HG03060 (cell line): ENCODE results near the gene DNAH2.

Experiments used
- ATAC-seq: cut with Tn5 transposase; IDR thresholded peaks from one replicate; pipeline ENCODE4 v1.9.1; 2021; ENCODE audit warnings: low read depth, moderate number of reproducible peaks; ENCODE audit not compliant: unreplicated experiment

The DNAH2 gene

DNA sequence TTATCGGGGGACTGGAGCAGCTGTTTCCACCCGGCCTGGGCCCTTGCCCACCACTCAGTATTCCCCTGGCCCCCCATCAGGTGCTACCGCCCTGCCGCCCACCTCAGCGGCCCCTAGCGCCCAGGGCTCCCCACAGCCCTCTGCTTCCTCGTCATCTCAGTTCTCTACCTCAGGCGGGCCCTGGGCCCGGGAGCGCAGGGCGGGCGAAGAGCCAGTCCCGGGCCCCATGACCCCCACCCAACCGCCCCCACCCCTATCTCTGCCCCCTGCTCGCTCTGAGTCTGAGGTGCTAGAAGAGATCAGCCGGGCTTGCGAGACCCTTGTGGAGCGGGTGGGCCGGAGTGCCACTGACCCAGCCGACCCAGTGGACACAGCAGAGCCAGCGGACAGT lies 131.2 kb downstream of the DNAH2 start:
- ATAC-seq, result no peak

DNA sequence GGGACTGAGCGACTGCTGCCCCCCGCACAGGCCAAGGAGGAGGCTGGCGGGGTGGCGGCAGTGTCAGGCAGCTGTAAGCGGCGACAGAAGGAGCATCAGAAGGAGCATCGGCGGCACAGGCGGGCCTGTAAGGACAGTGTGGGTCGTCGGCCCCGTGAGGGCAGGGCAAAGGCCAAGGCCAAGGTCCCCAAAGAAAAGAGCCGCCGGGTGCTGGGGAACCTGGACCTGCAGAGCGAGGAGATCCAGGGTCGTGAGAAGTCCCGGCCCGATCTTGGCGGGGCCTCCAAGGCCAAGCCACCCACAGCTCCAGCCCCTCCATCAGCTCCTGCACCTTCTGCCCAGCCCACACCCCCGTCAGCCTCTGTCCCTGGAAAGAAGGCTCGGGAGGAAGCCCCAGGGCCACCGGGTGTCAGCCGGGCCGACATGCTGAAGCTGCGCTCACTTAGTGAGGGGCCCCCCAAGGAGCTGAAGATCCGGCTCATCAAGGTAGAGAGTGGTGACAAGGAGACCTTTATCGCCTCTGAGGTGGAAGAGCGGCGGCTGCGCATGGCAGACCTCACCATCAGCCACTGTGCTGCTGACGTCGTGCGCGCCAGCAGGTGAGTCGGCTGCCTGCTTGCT lies 131.7 kb downstream of the DNAH2 start:
- ATAC-seq, result no peak

DNA sequence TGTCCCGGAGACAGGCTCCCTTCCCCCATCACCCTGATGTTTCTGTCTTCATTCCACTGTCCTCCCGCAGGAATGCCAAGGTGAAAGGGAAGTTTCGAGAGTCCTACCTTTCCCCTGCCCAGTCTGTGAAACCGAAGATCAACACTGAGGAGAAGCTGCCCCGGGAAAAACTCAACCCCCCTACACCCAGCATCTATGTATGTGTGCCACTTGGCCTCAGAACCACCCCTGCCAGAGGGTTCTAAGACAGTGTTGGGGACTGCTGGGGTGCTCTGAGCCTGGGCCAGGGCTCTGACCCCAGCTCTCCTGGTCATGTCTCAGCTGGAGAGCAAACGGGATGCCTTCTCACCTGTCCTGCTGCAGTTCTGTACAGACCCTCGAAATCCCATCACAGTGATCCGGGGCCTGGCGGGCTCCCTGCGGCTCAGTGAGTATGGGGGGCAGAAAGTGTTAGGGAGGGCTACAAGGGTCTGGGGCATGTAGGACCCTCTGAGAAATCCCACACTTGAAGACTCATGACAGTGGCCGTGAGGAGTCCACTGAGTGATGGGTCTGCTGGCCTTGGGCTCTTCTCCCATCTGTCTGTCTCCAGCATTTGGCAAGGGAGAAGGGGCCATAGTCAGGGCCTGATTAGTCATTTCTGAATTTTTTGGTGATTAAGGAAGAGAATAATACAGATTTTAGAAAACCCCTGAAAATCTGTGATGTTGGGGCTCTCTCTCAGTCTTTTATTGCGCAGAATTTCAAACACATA lies 132.4 kb downstream of the DNAH2 start:
- no peak for ATAC-seq

DNA sequence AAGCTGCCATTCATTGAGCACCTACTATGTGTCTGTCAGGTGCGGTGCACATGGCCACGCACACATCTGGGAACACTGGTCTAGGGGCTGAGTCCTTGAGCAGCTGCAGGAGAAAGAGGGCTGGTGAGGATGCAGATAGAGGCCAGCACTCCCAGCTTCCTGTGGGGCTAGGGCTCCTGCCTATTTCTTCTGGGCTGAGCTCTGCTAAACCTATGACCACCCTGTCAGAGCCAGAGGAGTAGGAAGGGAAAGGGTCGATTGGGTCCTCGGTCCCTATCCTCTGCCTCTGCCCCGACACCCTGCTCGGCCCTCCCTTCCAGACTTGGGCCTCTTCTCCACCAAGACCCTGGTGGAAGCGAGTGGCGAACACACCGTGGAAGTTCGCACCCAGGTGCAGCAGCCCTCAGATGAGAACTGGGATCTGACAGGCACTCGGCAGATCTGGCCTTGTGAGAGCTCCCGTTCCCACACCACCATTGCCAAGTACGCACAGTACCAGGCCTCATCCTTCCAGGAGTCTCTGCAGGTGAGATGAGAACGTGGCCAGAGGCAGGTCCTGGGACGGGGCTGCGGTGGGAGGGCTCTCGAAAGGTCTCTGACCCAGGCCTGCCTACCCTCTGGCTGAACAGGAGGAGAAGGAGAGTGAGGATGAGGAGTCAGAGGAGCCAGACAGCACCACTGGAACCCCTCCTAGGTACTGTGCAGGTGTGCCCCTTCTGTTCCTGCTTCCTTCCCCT lies 133.3 kb downstream of the DNAH2 start:
- no peak for ATAC-seq

GRCh38 chr17:7851438-7852261 lies 134.1 kb downstream of the DNAH2 start:
- ATAC-seq, result no peak

- ATAC-seq, result no peak
Measured at GRCh38 chr17:7852262-7852670, 134.7 kb downstream of the DNAH2 start.

- ATAC-seq, result no peak
Measured at GRCh38 chr17:7852919-7853690, 135.6 kb downstream of the DNAH2 start.

DNA sequence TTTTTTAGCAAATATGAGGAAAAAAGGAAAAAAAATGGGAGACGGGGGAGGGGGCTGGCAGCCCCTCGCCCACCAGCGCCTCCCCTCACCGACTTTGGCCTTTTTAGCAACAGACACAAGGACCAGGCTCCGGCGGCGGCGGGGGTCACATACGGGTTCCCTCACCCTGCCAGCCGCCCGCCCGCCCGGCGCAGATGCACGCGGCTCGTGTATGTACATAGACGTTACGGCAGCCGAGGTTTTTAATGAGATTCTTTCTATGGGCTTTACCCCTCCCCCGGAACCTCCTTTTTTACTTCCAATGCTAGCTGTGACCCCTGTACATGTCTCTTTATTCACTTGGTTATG lies 136.1 kb downstream of the DNAH2 start:
- no peak for ATAC-seq

DNA sequence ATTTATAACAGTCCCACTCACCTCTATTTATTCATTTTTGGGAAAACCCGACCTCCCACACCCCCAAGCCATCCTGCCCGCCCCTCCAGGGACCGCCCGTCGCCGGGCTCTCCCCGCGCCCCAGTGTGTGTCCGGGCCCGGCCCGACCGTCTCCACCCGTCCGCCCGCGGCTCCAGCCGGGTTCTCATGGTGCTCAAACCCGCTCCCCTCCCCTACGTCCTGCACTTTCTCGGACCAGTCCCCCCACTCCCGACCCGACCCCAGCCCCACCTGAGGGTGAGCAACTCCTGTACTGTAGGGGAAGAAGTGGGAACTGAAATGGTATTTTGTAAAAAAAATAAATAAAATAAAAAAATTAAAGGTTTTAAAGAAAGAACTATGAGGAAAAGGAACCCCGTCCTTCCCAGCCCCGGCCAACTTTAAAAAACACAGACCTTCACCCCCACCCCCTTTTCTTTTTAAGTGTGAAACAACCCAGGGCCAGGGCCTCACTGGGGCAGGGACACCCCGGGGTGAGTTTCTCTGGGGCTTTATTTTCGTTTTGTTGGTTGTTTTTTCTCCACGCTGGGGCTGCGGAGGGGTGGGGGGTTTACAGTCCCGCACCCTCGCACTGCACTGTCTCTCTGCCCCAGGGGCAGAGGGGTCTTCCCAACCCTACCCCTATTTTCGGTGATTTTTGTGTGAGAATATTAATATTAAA lies 136.7 kb downstream of the DNAH2 start:
- ATAC-seq, result no peak

DNA sequence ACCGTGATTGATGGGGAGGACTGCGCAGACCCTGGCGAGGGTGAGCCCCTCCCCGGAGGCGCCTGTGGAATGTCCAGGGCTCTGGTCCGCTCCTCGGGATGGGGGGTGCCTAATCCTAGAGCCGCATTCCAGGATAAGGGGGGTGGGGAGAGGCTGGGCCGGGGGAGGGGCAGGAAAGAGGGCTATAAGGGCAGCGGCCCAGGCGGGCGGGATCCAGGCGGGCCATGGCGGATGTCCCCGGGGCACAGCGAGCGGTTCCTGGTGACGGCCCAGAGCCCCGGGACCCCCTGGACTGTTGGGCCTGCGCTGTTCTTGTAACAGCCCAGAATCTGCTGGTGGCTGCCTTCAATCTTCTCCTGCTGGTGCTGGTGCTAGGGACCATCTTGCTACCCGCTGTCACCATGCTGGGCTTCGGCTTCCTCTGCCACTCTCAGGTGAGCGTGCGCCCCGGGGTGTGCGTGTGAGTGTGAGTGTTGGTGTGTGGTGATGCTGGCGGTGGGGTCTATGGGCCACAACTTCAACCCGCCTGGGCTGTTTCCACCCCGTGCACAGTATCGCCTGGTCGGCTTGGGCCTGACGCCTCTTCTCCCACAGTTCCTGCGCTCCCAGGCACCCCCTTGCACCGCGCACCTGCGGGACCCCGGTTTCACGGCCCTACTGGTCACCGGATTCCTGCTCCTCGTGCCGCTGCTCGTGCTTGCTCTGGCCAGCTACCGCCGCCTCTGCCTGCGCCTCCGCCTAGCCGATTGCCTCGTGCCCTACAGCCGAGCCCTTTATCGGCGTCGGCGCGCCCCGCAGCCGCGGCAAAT lies 137.5 kb downstream of the DNAH2 start, which contains the start of gene TMEM88:
TSS of gene TMEM88 (plus strand) at position 216 of the 809 bp plus-strand sequence. CDS start at position 225, 9 bp downstream.
- ATAC-seq, result no peak

GRCh38 chr17:7855660-7856010 lies 138.1 kb downstream of the DNAH2 start:
- no peak for ATAC-seq

GRCh38 chr17:7856011-7856810 lies 138.7 kb downstream of the DNAH2 start:
- ATAC-seq, result no peak

DNA sequence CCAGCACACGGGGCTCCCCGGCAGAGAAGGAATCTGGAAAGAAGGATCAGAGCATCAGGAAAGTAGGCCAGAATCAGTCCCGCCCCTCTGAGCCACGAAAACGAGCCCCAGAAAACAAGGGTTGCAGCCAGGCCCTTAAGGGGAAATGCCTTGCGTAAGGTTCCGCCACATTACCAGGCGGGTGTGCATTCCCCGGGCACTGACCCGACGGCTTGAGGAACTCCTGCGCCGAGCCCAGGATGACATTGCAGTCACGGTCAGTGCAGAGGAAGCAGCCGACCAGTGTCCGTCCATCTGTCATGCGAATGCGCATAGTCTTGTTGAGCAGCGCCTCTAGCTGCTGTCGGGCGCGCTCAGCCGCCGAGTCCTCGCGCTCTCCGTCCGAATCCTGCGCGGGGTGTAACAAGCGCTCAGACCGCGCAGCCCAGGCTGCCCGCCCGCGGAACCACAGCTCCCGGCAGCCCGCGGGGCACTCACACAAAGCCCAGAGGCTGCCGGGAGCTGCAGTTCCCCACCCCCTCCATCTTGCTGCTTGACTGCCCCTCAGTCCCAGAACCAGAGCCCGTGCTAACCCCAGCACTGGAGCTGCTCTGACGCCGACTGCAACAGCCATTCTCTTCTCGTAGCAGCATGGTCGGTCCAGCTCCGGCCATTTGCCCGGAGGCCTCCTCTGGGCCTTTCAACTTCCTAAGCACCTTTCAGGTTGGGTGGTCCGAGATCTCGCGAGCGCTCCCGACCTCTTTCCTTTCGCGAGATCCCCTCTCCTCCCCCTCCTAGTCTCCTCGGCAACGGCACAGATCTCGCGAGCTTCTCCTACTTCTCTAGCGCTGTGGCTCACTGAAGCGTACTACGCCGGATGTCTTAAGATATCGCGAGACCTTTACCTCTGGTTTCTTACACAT lies 139.5 kb downstream of the DNAH2 start, which contains the start of gene NAA38:
TSS of gene NAA38 (minus strand) at position 749 of the 902 bp plus-strand sequence. CDS start at position 653, 96 bp downstream.
- peak; percentile 67 for ATAC-seq

DNA sequence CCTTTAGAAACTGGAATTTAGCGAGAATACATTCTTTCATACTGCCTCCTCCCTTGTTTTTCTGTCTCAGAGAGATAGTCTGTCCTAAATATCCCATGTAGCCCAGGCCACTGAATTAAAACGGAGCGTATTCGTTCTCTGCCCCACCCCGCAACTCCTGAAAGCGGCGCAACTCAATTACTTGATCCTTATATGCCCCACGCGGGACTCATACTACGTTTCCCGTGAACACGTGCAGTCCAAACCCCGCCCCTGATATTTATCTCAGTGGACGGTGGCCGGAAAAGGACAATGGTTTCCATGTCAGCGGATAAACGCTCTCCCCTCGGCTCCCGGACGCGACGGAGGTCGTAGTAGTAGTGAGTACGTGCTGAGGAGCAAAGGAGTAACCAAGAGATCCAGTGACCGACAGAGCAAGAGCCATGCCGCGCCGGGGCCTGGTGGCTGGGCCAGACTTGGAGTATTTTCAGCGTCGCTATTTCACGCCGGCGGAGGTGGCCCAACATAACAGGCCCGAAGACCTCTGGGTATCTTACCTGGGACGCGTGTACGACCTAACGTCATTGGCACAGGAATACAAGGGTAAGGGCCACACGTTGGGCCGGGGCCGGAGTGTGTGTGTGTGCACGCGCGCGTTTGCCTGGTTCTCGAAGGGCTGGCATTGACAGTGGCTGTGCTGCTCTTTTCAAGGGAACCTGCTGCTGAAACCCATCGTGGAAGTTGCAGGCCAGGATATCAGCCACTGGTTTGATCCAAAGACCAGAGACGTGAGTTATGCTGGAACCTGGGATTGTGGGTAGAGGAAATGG lies 140.4 kb downstream of the DNAH2 start, which contains the start of gene CYB5D1:
TSS of gene CYB5D1 (plus strand) at position 291 of the 809 bp plus-strand sequence. CDS start at position 423, 132 bp downstream.
- ATAC-seq, result peak; percentile 19

GRCh38 chr17:7858522-7858810 lies 140.9 kb downstream of the DNAH2 start:
- no peak for ATAC-seq

GRCh38 chr17:7859028-7859427 lies 141.5 kb downstream of the DNAH2 start:
- ATAC-seq, result no peak
